ENCODE results near the gene ZNF557.
"Not testable (repeated sequence)": the region's sequence is repeated elsewhere in the genome, so short reads cannot be mapped to it uniquely, and the experiment has no call there.

Gene ZNF557

DNA sequence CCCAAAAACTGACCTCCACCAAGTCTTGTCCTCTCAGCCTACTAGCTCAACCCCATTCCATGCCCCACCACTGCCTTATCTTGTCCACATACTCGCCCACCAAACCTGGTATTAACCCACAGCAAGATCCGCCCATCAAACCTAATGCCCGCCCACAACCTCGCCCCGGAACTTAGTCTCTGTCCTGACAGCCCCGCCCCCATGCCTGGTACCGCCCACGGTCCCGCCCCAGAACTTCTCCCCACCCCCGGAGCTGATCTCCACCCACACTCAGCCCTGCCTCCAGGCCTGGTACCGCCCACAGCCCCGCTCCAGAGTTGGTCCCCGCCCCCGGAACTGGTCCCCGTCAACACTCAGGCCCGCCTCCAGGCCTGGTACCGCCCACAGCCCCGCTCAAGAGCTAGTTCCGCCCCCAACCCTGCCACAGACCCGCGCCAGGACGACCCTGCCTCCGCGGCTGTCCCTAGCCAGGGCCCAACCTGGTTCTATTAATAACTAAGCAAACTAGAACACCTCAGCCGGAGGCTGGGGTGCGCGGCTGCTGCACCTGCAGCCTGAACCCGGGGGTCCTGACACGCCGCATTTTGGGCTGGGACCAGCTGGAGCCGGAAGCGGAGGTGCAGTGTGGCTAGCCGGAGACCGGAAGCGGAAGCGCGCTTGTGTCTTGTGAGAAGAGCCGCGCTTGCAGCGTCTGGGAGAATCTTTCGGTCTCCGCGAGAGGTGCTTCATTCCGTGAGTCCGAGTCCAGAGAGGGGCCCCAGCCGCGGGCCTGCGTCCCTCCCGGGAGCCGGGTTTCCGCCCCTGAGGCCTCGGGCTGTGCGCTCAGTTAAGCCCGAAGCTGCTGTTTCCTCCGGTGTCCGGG lies at the start of gene ZNF557:
TSS of gene ZNF557 (plus strand) at position 662 of the 862 bp plus-strand sequence. CDS start 5,372 bp downstream, outside the sequence.
- peak; percentile 96 for DNase-seq

DNA sequence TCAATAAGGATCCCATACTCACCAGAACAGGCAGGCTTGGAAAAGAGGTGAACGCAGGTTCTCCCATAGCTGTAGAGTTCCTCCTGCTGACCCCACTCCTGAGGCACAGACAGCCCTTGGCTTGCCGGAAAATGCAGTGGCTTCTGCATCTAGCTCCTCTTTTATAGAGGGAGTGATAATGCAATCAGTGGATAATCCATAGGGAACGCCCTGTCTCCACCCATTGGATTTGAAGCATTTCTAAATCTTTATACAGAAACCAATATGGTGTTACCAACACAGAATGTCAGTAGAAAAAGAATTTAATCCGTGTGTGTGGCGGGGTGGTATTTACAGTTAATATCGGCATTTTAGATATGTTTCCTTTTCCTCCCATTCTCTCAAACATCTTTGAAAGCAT lies 48.2 kb upstream of the ZNF557 start, which contains the start of gene MBD3L2B:
TSS of gene MBD3L2B (minus strand) at position 101 of the 400 bp plus-strand sequence. CDS start at position 67, 34 bp downstream.
- DNase-seq: not testable (repeated sequence)

DNA sequence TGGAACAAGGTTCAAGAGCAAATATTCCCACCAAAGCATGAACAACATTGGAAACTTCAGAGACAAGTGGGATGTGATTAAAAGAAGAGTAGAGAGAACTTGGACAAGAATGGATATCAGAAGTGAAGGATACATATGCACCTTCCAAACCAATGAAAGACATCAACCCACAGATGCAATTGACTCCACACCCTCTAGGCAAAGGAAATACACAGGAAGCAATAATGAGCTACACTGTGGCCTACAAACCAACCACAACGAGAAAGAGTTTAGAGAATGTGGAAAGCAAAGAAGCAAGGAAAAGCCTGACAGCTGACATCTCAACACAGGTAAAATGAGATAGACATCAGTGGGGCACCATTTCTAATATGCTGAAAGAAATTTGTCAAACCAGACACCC lies 40.7 kb upstream of the ZNF557 start:
- DNase-seq: not testable (repeated sequence)

DNA sequence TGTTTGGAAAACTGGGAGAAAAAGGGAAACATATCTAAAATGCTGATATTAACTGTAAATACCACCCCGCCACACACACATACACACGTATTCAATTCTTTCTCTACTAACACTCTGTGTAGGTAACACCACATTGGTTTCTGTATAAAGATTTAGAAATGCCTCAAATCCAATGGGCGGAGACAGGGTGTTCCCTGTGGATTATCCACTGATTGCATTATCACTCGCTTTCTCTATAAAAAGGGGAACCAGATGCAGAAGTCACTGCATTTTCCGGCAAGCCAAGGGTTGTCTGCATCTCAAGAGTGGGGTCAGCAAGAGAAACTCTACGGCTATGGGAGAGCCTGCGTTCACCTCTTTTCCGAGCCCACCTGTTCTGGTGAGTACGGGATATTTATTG lies 39.2 kb upstream of the ZNF557 start, which contains the start of gene MBD3L5:
TSS of gene MBD3L5 (plus strand) at position 301 of the 400 bp plus-strand sequence. CDS start at position 335, 34 bp downstream.
- not testable (repeated sequence) for DNase-seq

DNA sequence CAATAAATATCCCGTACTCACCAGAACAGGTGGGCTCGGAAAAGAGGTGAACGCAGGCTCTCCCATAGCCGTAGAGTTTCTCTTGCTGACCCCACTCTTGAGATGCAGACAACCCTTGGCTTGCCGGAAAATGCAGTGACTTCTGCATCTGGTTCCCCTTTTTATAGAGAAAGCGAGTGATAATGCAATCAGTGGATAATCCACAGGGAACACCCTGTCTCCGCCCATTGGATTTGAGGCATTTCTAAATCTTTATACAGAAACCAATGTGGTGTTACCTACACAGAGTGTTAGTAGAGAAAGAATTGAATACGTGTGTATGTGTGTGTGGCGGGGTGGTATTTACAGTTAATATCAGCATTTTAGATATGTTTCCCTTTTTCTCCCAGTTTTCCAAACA lies 29.4 kb upstream of the ZNF557 start, which contains the start of gene MBD3L4:
TSS of gene MBD3L4 (minus strand) at position 101 of the 400 bp plus-strand sequence. CDS start at position 66, 35 bp downstream.
- DNase-seq: not testable (repeated sequence)

DNA sequence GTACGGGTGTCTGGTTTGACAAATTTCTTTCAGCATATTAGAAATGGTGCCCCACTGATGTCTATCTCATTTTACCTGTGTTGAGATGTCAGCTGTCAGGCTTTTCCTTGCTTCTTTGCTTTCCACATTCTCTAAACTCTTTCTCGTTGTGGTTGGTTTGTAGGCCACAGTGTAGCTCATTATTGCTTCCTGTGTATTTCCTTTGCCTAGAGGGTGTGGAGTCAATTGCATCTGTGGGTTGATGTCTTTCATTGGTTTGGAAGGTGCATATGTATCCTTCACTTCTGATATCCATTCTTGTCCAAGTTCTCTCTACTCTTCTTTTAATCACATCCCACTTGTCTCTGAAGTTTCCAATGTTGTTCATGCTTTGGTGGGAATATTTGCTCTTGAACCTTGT lies 27.9 kb upstream of the ZNF557 start:
- DNase-seq: not testable (repeated sequence)

DNA sequence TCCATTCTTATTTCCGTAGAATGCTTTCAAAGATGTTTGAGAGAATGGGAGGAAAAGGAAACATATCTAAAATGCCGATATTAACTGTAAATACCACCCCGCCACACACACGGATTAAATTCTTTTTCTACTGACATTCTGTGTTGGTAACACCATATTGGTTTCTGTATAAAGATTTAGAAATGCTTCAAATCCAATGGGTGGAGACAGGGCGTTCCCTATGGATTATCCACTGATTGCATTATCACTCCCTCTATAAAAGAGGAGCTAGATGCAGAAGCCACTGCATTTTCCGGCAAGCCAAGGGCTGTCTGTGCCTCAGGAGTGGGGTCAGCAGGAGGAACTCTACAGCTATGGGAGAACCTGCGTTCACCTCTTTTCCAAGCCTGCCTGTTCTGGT lies 20.5 kb upstream of the ZNF557 start, which contains the start of gene MBD3L2:
TSS of gene MBD3L2 (plus strand) at position 301 of the 400 bp plus-strand sequence. CDS start at position 354, 53 bp downstream.
- not testable (repeated sequence) for DNase-seq

DNA sequence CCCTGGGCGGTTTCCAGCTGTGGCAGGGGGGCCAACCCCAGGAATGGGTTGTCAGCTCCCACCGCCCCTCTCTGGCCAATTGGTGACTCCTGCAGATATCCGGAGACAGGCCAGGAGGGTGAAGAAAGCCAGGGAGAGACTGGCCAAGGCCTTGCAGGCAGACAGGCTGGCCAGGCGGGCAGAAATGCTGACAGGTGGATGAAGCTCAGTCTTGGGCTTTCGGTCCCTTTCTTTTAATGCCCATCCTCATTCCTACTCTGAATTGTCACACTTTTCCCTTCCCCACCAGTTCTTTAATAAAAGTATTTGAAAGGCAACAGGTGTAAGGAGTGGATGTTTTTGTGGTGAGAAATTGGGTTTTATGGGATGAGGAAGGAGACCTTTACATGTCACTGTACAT lies 18.1 kb upstream of the ZNF557 start:
- DNase-seq: not testable (repeated sequence)

DNA sequence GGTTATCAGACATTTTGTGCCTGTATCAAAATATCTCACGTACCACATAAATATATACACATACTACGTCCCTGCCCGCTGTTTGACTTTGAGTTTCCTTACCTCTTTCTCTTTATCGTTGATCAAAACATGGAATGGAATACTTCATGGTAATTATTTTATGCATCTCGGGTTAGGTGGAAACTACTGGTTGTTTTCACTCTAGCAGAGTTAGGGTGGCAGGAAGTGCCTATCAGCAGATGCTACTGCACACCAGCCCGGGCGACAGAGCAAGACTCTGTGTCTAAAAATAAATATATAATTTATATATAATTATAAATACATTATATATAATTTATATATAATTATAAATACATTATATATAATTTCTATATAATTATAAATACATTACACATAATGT lies 16.6 kb upstream of the ZNF557 start:
- not testable (repeated sequence) for DNase-seq

DNA sequence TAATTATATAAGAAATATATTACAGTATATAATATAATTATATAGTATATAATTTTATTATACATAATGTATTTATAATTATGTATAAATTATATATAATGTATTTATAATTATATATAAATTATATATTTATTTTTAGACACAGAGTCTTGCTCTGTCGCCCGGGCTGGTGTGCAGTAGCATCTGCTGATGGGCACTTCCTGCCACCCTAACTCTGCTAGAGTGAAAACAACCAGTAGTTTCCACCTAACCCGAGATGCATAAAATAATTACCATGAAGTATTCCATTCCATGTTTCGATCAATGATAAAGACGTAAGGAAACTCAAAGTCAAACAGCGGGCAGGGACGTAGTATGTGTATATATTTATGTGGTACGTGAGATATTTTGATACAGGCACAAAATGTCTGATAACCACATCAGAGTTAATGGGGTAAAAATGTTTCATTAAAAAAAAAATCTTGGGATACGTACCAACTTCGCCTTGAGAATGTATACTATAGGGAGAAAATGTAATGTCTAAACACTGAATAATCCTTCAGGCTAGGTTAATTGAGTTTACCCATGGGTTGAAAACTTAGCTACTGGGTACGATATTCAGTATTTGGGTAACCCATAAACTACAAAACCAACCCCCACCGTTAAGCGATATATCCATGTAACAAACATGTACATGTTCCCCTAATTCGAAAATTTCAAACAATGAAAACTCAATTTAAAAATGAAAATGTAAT lies 14.7 kb upstream of the ZNF557 start:
- not testable (repeated sequence) for DNase-seq

DNA sequence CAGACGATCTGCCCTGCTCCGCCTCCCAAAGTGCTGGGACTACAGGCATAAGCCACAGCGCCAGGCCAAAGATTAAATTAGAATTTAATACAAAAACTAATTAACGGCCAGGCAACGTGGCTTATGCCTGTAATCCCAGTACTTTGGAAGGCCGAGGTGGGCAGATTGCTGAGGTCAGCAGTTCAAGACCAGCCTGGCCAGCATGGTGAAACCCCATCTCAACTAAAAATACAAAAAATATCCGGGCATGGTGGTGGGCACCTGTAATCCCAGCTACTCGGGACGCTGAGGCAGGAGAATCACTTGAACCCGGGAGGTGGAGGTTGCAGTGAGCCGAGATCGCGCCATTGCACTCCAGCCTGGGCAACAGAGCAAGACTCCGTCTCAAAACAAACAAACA lies 13.8 kb upstream of the ZNF557 start:
- DNase-seq: not testable (repeated sequence)

DNA sequence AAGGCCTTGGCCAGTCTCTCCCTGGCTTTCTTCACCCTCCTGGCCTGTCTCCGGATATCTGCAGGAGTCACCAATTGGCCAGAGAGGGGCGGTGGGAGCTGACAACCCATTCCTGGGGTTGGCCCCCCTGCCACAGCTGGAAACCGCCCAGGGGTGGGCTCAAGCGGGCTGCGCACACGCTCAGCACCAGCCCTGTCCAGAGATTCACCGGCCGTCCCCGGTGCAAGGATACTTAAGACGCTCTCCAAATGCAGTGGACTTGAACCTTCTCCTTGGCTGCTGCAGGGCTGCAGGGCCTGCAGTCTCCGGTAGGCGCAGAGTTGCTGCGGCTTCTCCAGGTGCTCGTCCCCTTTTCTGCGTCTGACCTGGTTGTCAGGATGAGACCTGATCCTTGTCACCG lies 13.1 kb upstream of the ZNF557 start:
- not testable (repeated sequence) for DNase-seq

DNA sequence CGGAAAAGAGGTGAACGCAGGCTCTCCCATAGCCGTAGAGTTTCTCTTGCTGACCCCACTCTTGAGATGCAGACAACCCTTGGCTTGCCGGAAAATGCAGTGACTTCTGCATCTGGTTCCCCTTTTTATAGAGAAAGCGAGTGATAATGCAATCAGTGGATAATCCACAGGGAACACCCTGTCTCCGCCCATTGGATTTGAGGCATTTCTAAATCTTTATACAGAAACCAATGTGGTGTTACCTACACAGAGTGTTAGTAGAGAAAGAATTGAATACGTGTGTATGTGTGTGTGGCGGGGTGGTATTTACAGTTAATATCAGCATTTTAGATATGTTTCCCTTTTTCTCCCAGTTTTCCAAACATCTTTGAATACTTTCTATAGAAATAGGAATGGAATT lies 10.9 kb upstream of the ZNF557 start, which contains the start of gene MBD3L3:
TSS of gene MBD3L3 (minus strand) at position 101 of the 400 bp plus-strand sequence. CDS start at position 30, 71 bp downstream.
- not testable (repeated sequence) for DNase-seq

DNA sequence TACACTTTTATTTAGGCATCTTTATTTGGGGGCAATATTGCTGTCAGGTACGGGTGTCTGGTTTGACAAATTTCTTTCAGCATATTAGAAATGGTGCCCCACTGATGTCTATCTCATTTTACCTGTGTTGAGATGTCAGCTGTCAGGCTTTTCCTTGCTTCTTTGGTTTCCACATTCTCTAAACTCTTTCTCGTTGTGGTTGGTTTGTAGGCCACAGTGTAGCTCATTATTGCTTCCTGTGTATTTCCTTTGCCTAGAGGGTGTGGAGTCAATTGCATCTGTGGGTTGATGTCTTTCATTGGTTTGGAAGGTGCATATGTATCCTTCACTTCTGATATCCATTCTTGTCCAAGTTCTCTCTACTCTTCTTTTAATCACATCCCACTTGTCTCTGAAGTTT lies 9.5 kb upstream of the ZNF557 start:
- not testable (repeated sequence) for DNase-seq

DNA sequence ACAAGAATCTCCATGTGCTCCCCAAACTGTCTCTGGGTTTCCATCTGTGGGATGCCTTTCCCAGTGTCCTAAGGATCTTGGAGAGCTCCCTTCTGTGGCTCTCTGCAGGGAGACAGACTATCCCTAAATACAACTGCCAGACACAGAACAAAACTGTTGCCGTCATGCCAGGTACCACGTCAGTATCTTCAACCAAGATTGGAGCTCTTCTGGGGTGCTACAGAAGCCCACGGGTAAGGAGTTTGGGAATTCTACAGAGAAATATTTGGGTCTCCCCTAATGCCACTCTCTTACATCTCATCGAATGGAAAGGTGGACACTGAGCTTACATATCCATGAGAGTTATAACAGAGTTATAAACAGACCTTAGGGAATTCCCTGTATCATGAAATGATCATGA lies 6.2 kb upstream of the ZNF557 start:
- DNase-seq: no peak

DNA sequence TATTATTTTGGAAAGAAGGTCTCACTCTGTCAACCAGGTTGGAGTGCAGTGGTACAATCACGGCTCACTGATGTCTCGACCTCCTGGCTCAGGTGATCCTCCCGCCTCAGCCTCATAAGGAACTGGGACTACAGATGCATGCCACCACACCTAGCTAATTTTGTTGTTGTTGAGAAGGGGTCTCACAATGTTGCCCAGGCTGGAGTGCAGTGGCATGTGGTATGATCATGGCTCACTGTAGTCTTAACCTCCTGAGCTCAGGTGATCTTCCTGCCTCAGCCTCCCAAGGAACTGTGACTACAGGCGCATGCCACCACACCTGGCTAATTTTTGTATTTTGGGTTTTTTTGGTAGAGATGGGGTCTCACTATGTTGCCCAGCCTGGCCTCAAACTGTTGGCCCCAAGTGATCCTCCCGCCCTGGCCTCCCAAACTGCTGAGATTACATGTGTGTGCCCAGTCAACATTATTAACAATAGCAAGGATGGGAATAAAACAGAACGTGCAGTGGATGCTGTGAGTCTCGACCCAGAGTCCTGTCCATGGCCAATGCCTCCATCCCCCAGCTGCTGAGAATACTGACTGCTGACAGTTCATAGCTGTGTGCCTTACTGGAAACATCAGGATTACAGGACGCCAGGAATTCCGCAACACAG lies 5.6 kb upstream of the ZNF557 start:
- no peak for DNase-seq

DNA sequence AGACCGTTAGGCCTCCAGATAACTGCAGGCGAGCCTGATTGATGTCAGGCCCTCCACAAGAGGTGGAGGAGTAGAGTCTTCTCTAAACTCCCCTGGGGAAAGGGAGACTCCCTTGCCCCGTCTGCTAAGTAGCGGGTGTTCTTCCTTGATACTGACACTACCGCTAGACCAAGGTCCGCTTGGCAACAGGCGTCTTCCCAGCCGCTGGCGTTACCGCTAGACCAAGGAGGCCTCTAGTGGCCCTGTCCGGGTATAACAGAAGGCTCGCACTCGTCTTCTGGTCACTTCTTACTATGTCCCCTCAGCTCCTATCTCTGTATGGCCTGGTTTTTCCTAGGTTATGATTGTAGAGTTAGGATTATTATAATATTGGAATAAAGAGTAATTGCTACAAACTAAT lies 2.4 kb upstream of the ZNF557 start:
- DNase-seq: not testable (repeated sequence)

DNA sequence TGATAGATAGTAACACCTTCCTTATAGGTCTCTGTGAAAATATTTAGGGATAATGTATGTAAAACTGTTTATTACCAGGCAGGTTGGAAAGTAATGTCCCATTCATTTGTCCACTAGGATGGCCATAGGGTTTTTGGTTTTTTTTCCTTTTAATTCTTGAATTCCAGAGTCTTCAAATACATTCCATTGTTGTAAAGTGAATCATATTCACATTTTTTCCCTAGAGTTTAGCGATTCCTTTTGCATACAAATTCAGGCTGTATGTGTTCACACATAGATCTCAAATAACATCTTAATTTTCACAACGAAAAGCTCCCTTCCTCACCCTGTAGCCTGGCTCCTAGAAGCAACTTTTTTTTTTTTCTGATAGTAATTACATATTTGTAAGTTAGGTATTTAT lies 1.8 kb upstream of the ZNF557 start:
- no peak for DNase-seq

DNA sequence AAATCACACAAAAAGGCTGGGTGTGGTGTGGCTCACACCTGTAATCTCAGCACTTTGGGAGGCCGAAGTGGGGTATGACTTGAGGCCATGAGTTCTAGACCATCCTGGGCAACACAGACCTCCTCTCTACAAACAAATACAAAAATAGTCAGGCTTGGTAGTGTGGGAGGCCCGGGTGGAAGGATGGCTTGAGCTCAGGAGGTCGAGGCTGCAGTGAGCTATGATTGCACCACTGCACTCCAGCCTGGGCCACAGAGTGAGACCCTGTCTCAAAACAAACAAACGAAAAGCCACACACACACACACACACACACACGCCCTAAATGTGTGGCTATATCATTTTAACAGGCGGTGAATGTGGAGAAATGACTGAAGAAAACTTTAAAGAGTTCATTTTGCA lies 904 bp upstream of the ZNF557 start:
- DNase-seq: no peak

DNA sequence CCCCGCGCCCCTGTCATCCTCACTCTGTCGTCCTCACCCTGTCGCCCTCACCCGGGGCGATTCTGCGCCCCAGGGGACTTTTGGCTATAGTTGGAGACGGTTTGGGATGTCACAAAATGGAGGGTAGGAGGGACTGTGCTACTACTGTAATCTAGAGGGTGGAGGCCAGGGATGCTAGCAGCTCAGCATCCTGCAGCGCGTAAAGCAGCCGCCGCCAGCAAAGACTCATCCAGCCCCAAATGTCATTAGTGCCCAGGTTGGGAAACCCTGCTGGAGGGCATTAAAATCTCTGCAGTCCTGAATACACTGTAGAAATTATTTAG lies 362 bp downstream of the ZNF557 start:
- DNase-seq: no peak

DNA sequence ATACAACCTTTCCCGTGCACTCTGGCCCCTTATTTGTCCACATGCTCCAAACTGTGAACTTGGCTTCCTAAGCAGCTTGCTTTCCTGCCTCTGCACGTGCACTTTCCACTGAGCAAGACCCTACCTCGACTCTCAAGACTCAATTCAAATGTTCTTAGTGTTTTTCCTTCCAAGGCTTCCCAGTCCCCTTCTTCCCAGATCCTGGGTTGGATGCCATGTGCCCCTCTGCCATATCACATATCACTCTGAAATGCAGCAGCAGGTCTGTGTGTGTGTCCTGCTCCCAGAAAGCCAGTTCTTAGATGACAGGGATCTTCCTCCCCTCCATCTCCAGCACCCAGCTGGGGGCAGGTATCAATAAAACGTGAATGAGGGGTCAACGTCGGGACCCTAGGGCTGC lies 3.0 kb downstream of the ZNF557 start:
- no peak for DNase-seq

DNA sequence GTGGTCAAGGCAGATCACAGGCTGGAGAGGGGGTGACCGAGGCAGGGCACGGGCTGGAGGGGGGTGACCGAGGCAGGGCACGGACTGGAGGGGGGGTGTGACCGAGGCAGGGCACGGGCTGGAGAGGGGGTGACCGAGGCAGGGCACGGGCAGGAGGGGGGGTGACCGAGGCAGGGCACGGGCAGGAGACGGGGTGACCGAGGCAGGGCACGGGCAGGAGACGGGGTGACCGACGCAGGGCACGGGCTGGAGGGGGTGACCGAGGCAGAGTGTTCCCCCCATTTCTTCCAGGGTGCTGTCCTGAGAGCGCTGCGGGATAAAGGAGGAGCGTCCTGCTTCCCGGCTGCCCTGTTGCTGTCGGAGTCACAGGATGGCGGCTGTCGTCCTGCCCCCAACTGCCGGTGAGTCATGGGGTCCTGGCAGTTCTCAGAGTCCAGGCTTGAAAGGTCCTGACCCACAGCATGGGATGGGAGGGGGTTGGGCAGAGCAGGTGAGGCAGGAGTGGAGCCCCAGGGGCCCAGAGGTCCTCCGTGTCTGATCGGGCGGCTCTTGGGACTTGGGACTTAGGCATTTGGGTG lies 5.3 kb downstream of the ZNF557 start:
- no peak for DNase-seq

All from midbrain (tissue), 1 donor.